GM12878 (cell line): Measurements from ENCODE around the gene TCN1.

Experiments used
- CBX5 ChIP-seq: sonication (generic); IDR thresholded peaks from 2 replicates; pipeline ENCODE4 v1.6.1; 2016; ENCODE audit warnings: low read depth, moderate library complexity, mild to moderate bottlenecking, inconsistent platforms
- CTCF ChIP-seq, 3 experiments: IDR thresholded peaks in 2 of 3; conservative IDR thresholded peaks in 1 of 3; 2 replicates each; pipeline ENCODE4 v1.5.1; 2011; ENCODE audit warnings: low read depth in 3 of 3, low read length in 3 of 3, mild to moderate bottlenecking in 3 of 3, control low read depth in 2 of 3, moderate library complexity in 2 of 3, inconsistent platforms in 1 of 3, mixed read lengths in 1 of 3; ENCODE audit not compliant: control insufficient read depth in 2 of 3, insufficient read depth in 1 of 3; ENCODE audit errors: extremely low read depth in 1 of 3
- EZH2 ChIP-seq: IDR thresholded peaks from 2 replicates; pipeline ENCODE4 v1.6.1; 2012; ENCODE audit warnings: low read depth, mild to moderate bottlenecking, control low read depth, inconsistent platforms, low read length, borderline replicate concordance; ENCODE audit not compliant: control insufficient read depth
- POLR2AphosphoS5 ChIP-seq: IDR thresholded peaks from 2 replicates; pipeline ENCODE4 v1.6.1; 2011; ENCODE audit warnings: mild to moderate bottlenecking, low read length, inconsistent platforms
- RAD51 ChIP-seq: fragments of 450-650 bp; IDR thresholded peaks from 2 replicates; pipeline ENCODE4 v1.6.1; 2016; ENCODE audit warnings: moderate library complexity, mild to moderate bottlenecking, inconsistent platforms
- SRF ChIP-seq, 2 experiments: IDR thresholded peaks; 2 replicates each; pipeline ENCODE4 v1.6.1; 2011; ENCODE audit warnings: low read depth in 2 of 2, low read length in 2 of 2, mild to moderate bottlenecking in 1 of 2, moderate library complexity in 1 of 2
- TAF1 ChIP-seq: IDR thresholded peaks from 2 replicates; pipeline ENCODE4 v1.6.1; 2011; ENCODE audit warnings: mild to moderate bottlenecking, low read depth, low read length, borderline replicate concordance
- YBX1 ChIP-seq: fragments of 450-650 bp; IDR thresholded peaks from 2 replicates; pipeline ENCODE4 v1.6.1; 2016; ENCODE audit warnings: antibody characterized with exemption
- ZNF274 ChIP-seq: IDR thresholded peaks from one replicate; pipeline ENCODE4 v1.8.0; 2011; ENCODE audit not compliant: insufficient read length, insufficient read depth
- TF ChIP-seq, protein P1 (sequence below): IDR thresholded peaks from 2 replicates; pipeline ENCODE4 v1.6.1; 2012; ENCODE audit warnings: low read depth, low read length, improper control_type of control experiment

GRCh38 chr11:59859673-59860072 is 6.6 kb downstream of the TCN1 start:
- TF ChIP-seq, protein P1, sequence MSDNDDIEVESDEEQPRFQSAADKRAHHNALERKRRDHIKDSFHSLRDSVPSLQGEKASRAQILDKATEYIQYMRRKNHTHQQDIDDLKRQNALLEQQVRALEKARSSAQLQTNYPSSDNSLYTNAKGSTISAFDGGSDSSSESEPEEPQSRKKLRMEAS: no peak
- TF ChIP-seq YBX1 (no peak), ZNF274 (no peak), CTCF (IDR thresholded peaks at IDR 0.05 in 2 of 3, conservative IDR thresholded peaks at IDR 0.05 in 1 of 3; ENCODE audit: control insufficient read depth in 2 of 3, extremely low read depth in 1 of 3, insufficient read depth in 1 of 3, low read depth in 3 of 3, low read length in 3 of 3) (no peak), SRF (IDR thresholded peaks at IDR 0.05; ENCODE audit: low read depth in 2 of 2, low read length in 2 of 2) (no peak), POLR2AphosphoS5 (no peak), CBX5 (no peak), RAD51 (no peak), TAF1 (no peak), EZH2 (no peak)
